SIG-M5 treated with dmso at 0.1 percent for 504 hours (cell line): ENCODE results near the gene TBXA2R.

Source experiments
- DNase-seq: peaks from one replicate; lab custom pipeline; 2025; ENCODE audit not compliant: unreplicated experiment; lab: John Stamatoyannopoulos, UW

The TBXA2R gene

DNA sequence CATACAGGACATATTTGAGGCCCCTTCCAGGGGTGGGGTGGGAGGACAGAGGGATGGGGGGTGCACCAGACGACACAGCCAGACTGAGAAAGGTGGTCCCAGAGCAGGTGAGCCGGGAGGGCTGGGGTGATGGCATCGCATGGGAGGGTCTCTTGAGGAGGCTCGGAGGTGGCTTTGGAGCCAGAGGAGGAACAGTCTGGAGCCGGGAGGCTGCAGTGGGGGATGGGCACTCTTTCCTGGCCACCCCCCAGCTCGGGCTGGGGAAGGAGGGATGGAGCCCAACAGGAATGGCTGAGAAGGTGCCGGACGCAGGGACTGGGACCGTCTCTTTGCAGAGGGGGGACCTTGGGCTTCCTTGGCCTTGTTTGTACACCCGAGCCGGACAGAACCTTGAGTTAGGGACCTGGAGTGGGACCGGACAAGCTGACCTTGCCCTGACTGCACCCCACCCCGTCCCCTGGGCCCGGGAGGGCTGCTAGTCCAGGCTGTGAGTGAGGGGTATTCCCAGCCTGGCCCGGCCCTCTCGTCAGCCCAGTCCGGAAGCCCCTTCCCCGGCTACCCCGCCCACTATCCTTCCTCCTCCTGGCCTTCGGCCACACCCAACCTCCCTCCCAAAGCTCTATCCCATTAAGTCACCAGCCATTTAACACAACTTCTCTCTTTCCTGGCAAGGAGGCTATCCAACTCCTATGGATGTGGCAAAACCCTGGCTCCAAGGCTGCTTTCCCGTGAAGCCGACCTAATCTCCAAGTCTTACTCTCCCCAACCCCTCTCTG lies 816 bp upstream of the TBXA2R start:
- DNase-seq, result no peak

DNA sequence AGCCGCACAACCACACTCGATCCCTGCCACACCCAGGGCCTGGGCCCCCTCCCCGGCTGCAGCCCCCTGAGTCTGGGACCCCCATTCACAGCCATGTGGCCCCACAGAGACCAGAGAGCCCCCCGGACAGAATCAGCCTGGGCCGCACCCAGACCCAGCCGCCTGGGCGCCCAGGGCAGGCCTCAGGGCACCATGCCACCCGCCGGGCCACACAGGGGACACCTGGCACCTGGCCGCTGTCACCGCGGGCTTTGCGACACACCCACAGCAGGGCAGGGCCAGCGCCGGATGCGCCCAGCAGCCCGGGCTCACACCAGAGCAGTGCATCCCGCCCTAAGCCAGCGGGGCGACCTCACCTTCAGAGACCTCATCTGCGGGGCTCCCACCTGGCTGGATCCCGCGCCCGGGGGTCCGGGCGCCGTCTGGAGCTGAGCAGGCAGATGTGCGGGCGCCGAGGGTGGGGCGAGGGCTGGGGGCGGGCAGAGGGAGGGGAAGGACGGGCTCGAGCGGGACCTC lies 443 bp downstream of the TBXA2R start:
- no peak for DNase-seq

DNA sequence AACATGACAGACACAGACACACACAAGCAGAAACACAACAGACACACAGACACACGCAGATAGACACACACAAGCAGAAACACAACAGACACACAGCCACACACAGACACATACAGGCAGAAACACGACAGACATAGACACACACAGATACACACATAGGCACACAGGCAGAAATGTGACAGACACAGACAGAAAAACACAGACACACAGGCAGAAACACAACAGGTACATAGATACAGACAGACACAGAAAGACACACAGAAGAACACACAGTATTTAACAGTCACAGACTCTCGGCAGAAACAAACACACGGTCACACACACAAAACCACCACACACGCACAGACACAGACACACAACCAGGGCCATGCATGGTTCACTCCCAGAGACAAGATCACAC lies 905 bp downstream of the TBXA2R start:
- DNase-seq, result no peak

DNA sequence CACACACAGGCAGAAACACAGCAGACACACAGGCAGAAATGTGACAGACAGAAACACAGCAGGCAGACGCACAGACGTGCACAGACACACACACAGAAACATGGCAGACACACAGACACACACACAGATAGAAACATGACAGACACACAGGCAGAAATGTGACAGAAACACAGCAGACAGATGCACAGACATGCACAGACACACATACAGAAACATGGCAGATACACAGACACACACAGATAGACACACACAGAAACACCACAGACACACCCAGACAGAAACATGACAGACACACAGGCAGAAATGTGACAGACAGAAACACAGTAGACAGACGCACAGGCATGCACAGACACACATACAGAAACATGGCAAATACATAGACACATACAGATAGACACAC lies 1.3 kb downstream of the TBXA2R start:
- DNase-seq, result no peak

DNA sequence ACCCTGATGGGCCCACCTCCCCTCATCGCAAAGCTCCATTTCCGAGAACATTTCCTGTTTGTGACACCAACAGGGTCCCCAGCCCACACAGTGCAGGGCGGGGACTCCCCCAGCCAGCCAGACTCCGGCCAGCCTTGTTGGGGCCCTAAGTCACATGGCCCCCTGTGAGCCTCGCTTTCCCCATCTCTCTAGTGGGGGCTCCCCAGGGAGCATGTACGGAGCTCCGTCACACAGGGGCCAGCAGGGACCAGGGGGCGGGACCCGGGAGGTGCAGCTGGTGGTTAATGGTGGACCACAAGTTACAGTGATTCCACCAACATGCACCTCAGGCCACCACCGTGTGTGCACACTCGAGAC lies 1.7 kb downstream of the TBXA2R start:
- no peak for DNase-seq

DNA sequence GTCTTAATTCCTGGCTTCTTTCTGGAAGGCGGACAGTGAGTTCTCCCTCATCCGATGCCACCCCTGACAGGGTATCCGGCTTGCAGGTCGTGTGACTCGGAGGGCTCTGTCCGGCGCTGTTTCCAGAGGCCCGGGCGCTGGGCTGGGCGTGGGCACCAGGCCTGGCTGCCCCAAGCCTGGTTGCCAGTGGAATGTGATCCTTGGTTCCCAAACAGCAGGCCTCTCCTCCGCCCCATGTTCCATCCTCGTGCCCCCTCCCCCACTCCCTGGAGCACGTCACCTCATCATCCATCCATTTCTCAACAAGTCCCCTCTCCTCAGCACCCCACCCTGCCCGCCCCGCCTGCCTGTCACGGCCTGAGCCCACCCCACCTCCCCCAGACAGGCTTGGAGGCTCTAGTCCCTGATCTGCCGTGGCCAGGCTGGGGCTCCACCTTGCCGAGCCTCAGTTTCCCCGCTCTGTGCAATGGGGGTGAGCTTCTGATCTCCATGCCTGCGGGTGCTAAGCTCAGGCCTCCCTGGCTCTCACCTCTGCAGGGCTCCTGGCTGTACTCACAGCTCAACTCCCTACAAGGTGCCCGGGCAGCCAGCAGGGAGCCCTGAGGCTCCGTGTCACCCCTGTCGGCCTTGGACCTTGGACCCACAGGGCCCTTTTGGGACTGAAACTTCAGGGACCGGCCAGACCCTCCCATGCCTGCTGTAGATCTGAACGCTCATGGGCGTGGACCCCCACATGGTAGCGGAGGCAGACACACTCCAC lies 2.3 kb downstream of the TBXA2R start:
- no peak for DNase-seq

DNA sequence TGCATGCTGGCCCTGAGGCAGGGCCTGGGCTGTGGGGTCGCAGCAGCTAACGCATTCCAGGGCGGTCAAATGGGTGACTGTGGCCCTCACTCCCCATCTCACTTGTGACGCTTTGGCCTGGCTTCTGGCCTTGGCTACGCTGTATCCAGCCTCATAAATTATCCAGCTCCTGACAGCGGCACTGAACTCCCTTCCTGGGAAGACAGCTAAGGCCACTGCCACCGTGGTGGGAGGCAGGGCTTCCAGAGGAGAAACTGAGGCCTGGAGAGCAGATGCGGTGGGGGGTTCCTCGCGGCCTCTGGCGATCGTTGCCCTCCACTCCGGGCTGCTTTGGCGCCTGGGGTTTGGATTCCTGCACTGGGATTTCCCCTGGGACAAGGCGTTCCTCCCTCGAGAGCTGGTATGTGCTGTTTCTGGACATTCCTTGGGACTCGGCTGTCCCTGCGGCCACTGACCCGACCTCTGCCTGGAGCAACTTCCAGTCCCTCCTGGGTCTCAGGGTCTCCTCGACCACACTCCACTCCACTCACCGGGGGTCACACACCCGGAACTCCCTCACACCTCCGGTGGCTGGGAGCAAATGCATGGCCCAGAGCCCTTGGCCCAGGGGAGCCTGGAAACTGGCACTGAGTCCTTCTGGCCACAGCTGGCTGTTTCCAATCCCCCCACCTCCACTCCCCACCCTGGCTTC lies 3.4 kb downstream of the TBXA2R start:
- no peak for DNase-seq

DNA sequence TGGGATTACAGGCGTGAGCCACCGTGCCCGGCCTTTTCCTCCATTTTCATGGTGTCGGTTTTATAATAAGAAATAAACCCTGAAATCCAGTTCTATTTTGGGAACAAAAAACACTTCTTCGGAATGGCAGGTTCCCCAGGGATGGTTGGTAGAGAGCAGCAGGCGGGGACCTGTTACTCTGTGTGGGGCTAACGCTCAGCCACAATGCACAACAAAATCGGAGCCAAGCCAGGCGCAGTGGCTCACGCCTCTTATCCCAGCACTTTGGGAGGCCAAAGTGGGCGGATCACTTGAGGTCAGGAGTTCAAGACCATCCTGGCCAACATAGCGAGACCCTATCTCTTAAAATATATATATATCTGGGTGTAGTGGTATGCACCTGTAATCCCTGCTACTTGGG lies 5.7 kb downstream of the TBXA2R start:
- DNase-seq, result no peak

DNA sequence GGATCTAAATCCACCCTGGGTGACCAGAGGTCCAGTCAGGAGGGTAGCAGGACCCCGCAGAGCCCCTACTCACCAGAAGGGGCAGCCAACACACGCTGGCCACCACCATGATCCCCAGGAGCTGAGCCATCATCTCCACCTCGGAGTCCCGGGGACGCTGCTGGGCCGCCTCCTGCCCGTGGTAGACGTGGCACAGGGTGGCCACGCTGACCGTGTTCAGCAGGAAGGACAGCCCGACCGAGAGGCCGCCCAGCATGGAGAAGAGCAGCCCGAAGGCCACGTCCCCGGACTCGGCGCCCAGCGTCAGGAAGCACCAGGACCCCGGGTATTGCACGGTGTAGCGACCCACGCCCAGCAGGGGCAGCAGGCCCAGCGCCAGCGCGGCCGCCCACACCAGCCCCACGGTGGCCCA lies 6.9 kb downstream of the TBXA2R start:
- DNase-seq, result no peak

DNA sequence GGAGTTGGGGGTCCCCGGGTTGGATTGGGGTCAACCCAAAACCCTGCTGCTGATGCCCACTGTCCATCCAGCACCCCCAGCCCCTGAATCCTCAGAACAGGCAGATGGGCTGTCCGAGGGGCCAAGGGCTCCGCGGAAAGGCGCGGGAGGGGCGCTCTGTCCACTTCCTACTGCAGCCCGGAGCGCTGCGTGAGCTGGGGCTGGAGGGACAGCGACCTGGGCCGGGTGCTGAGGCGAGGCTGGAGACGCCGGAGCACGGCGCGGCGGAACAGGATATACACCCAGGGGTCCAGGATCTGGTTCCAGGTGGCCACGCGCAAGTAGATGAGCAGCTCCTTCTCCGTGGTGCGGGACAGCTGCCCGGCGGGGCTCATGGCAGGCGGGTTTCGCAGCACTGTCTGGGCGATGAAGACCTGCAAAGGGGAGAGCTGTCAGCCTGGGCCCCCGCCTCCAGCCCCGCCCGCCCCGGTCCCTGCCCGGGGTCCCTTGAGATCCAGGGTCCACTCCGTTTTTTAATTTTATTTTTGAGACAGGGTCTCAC lies 11.1 kb downstream of the TBXA2R start:
- no peak for DNase-seq

DNA sequence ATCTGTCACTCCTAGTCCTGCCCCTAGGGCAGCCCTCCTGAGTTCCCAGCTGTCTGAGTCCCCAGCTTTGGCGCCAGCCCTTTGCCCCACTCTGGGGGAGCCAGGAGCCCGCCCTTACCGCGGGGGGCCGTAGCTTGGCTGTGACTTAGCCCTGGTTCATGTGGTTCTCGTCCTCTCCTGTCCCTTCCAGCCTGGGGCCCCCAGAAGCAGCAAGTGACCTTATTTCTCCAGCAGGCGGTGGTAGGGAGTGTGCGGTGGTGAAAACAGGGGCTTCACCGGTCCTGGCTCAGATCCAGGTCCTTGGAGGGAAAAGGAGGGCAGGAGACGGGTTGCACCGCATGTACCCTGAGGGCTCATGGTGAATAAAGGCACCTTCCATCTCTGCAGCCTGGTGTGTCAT lies 13.5 kb downstream of the TBXA2R start:
- no peak for DNase-seq

DNA sequence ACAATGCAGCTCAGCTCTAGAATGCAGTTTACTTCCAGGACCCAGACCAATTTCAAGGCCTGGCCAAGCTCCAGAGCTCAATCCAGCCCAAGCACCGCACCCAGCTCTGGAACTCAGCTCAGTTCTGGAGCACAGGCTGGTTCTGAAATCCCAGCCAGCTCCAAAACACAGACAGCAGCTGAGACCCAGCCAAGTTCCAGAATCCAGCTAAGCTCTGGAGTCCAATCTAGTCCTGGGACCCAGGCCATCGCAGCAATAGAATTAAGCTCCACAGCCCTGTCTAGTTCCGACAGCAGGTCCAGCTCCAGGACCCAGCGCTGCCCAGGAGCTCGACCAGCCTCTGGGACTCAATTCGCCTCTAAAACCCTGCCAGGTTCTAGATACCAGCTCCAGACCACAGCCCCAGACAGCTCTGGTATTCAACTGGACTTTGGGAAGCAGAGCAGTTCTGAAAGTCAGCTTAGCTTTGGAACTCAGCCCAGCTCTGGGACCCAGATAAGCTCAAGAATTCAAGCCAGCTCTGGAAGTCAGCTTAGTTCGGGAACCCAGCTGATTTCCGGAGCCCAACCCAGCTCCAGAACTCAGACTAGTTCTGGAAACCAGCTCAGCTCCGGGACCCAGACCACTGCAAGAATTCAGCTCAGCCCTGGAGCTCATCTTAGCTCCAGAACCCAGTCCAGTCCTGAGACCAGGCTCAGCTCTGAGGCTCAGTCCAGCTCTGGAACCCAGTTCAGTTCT lies 14.6 kb downstream of the TBXA2R start:
- DNase-seq, result no peak

DNA sequence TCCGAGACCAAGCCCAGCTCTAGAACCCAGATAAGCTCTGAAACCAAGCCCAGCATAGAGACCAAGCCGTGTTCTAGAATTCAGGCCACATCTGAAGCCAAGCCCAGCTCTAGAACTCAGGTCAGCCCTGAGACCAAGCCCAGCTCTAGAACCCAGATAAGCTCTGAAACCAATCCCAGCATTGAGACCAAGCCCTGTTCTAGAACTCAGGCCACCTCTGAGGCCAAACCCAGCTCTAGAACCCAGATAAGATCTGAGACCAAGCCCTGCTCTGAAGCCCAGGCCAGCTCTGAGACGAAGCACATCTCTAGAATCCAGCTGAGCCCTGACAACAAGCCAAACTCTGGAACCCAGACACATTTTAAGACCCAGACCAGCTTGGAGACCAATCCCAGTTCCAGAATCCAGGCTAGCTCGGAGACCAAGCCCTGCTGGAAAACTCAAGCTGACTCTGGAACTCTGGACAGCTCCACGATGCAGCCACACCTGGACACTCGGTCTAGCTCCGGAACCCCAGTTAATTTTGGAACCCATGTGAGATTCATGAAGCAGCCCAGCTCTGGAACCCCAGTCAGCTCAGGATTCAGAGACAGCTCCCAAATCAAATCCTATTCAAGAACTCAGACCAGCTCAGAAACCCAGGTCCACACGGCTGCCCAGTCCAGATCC lies 15.6 kb downstream of the TBXA2R start:
- no peak for DNase-seq

DNA sequence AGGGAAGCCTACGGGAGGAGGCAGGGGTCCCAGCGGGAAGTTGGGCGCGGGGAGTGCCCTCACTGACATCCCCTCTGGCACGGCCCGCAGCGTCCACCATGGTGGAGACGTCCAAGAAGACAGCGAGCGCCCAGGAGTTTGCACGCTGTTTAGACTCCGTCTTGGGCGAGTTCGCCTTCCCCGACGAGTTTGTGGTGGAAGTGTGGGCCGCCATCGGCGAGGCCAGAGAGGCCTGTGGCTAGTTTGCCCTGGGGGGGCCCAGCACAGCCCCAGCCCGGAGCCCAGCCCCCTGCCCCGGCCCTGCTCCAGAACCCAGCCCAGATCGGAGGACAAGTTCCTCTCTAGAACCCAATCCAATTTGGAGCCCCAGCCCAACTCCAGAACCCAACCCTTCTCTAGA lies 16.7 kb downstream of the TBXA2R start:
- DNase-seq, result no peak

DNA sequence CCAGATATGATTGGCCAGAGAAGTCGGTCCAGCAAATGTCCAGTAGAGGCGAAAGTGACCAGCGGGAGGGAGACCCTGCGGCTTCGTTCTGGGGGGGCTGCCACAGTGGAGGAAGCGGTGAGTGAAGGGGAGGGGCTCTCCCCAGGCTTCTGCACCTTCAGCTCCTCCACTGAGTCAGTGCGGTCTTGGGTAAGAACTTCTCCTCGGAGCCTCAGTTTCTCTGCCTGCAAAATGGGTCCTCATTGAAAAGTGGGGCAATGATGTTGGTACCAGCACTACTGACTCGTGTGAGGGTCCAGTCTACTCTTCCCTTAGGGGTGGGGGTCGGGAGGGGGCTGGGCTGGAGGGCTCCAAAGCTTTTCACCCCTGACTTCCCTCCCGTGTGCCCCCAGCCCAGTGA lies 17.2 kb downstream of the TBXA2R start:
- DNase-seq, result no peak

DNA sequence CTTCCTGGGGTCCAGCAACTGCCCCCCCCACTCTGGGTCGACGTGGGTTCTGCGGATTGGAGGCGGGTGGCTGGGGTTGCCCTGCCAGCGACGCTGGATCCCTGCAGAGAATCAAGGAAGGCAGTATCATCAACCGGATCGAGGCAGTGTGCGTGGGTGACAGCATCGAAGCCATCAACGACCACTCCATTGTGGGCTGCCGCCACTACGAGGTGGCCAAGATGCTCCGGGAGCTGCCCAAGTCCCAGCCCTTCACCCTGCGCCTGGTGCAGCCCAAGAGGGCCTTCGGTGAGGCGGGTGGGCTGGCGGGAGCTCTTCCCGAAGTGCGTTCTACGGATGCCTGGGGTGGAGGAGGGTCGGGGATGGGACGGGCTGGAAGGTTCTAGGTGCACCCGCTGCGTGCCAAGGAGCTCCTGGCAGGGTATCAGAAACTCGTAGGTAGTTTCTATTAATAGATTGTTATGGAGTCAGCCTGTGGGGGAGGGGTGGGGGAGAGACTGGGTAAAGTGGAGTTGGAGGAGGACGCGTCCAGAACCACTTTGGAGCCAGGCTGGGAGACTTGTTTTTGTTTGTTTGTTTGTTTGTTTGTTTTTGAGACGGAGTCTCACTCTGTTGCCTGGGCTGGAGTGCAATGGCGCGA lies 19.8 kb downstream of the TBXA2R start:
- DNase-seq, result no peak

DNA sequence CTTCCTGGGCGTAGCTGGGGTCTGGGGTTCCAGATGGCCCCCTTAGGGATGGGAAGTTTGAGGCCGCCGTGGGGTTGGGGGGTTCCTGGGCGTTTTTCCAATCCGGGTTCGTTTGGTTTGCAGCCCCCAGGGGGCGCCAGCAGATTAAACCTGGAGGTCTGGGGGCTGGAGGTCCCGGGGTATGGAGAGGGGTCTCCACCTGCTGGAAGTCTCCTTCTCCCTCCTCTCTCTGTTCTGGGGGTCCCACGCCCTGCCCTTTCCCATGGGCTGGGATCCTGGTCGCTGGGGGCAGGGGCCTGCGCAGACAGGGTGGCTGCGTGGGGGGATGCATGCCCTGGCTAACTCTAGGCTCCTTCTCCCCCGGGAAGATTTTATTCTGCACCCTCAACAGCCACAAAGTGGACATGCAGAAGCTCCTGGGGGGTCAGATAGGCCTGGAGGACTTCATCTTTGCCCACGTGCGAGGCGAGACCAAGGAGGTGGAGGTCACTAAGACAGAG lies 20.5 kb downstream of the TBXA2R start:
- DNase-seq, result no peak

DNA sequence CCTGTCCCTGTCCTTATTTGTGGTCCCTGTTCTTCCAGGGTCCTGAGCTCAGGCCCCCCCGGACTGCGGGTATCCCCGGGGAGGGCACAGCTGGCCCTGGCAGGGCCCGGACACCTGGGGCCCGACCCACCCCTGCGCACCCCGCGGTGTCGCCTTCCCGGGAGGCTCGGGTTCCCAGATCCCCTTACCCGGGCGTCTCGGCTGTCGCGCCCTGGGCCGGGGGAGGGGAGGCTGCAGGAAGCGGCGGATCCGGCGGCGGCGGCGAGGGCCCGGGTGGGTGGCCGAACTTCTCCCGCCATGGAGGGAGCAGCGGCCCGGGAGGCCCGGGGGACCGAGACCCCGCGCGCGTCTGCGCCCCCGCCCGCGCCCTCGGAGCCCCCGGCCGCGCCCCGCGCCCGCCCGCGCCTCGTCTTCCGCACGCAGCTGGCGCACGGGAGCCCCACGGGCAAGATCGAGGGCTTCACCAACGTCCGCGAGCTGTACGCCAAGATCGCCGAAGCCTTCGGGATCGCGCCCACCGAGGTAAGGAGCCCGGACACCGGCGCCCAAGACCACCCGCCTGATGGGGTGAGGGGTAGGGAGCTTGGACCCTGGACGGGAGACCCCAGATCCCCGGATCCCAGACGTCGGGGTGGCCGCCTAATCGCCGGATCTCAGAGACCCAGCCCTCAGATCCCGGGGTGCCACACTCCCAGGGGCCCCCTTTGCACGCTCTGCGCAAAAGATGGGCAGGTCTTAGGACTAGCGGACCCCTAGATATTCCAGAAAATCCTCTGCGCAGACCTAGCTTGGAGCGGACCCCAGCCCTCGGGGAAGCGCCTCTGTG lies 21.2 kb downstream of the TBXA2R start, which contains the start of gene GIPC3:
Gene GIPC3 (plus strand): TSS at position 178 of the 826 bp plus-strand sequence. CDS start 120 bp downstream, at position 298.
- no peak for DNase-seq
